ENCODE data around the gene EFCAB6.

EFCAB6 gene

GRCh38 chr22:43528601-43529360, 283.3 kb downstream of the EFCAB6 start:
- DNase-seq (ENCODE audit: low read depth in 2 of 2) = no peak

DNA sequence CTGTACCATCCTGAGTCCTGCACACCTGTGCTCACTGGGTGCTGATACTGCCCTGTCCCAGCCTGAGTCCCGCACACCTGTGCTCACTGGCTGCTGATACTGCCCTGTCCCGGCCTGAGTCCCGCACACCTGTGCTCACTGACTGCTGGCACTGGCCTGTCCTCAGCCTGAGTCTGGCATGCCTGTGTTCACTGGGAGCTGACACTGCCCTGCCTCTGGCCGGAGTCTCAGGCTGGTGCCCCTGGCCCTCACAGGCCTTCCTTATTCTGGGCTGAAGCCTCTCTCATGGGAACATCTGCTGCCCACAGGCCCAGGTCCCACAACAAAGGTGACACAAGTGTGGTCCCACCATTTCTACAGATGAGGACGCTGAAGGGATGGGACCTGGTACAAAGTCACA, 285.2 kb downstream of the EFCAB6 start:
- no peak for DNase-seq (ENCODE audit: low read depth in 2 of 2)

DNA sequence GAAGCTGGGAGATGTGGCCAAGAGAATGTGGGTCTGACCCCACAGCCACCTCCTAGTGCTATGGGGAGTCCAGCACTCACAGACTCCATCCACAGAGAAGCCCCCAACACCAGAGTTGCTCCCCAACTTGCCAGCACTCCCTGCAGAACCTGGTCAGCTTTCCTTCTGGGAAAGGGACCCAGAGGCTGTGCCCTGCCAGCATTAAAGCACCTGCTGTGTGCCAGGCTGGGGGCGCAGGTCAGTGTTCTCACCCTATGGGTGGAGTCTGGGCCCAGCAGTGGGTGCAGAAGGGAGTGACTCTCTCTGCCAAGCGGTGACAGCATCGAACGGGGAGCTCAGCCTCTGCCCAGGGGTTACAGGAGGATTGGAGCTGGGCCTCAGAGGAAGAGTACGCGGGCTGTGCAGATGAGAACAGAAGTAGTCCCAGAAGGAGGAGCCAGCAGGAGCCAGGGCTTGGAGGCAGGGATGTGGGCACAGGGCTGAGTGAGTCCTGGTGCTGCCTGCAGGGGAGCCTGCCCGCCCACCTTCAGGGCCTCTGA, 285.9 kb downstream of the EFCAB6 start:
- no peak for DNase-seq (ENCODE audit: low read depth in 2 of 2)

GRCh38 chr22:43521716-43522115, 290.4 kb downstream of the EFCAB6 start:
- no peak for DNase-seq (ENCODE audit: low read depth in 2 of 2)

GRCh38 chr22:43520632-43521039, 291.5 kb downstream of the EFCAB6 start:
- no peak for DNase-seq (ENCODE audit: low read depth in 2 of 2)

DNA sequence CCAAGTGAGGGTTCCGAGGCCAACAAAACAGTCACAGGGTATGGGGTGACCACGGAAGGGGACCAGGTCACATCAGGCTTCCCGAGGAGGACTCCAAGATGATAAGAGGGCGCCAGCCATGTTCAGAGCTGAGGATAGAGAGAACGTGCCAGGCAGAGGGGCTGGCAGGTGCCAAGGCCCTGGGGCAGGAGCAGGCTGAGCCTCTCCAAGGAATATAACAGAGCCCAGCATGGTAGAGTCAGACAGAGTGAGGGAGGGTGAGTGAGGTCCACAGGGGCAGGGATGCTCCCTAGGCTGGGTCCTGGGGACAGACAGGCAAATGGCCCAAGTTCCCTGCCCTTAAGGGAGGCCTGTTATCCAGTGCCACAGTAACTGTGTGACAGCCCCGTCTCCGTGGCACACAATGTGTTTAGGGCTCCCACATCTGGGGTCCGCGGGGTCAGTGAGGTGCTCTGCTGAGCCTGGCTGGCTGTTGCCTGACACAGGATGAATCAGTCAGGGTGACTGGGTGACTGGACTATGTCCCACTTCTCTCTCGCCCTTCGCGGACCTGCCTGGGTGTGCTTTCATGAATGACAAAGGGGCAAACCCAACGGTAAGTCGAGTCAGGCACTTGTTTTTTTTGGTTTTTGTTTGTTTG, 295.0 kb downstream of the EFCAB6 start:
- no peak for DNase-seq (ENCODE audit: low read depth in 2 of 2)

DNA sequence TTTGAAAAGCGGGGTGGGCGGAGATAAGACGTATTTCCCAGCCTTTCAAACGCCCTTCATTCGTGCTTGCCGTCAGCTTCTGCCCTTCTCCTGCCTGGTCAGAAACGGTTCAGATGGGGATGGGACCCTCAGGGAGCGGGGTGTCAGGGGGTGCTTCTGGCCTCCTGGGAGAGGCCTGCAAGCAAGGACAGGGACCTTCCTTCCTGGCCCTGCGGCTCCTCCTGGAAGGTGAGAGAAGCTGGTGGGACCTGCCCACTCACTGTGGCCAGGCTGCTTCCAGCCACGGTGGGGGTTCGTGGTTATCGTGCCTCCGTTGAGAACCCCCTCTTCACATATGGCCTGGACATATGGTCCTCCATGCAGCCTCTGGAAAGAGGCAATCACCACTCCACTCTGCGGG, 295.7 kb downstream of the EFCAB6 start:
- no peak for DNase-seq (ENCODE audit: low read depth in 2 of 2)

DNA sequence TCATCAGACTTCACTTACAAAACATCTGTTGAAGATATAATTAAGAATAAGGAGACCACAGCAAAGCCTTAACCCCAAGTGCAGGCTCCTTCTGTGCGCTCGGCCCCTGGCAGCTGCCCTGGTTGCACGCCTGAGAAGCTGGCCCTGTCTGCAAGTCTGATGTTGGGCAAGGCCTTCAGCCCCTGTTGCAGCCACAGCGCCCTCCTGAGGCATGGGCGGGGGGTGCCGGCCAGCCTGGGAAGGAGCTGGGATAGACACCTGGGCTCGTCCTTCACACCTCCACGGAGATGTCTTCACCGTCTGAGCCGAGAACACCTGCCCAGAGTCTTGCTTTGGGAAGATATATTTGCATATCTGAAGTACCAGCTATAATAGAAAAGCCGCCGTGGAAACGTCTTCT, 296.2 kb downstream of the EFCAB6 start:
- no peak for DNase-seq (ENCODE audit: low read depth in 2 of 2)

DNA sequence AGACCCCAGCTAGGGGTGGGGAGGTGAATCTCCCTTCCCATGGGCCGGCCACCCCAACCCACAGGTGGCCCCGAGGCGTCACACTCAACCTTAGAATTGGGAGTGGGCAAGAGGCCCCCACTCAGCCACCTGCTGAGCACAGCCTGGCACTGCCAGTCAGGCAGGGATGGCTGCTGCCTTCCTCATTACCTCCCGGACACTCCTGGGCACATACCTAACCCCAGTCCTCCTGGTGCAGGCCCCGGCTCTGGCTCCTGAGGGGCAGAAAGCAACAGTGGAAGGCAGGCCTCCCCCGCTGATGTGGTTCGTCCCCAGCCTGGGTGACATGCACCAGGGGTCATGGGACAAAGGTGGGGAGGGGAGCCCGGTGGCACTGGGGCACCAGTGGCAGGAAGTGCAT, 296.7 kb downstream of the EFCAB6 start:
- DNase-seq (ENCODE audit: low read depth in 2 of 2) = no peak

DNA sequence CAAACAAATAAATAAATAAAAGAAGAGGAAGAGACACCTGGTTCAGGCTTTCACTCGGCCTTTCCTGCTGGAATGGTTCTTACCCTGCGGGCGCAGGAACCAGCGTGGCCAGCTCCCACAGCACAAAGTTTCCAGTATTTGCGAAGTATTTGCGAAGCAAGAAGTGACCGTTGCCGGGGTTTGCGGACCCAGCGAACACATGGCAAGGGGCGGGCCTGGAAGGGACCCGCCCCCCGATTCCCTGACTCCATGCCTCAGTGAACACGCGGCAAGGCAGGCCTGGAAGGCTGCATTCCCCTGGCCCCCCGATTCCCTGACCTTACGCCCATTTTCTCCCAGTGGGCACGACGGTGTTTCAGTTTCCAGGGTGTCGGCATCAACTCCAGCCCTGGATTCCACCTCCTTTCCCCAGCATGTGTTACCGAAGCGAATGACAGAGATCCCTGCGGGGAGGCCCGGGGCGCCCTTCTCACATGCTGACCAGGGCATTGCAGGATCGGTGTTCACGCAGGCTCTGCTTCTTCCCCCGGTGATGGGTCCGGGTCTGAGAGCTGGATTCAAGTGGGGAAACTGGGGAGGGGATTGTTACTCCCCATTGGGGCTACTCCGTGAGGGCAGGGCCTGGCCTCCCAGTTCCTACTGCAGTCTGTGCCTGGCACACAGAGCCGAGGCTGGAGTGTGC, 297.5 kb downstream of the EFCAB6 start:
- DNase-seq (ENCODE audit: low read depth in 2 of 2) = no peak

- no peak for DNase-seq (ENCODE audit: low read depth in 2 of 2)
Observed at GRCh38 chr22:43512279-43512678, 299.8 kb downstream of the EFCAB6 start.

DNA sequence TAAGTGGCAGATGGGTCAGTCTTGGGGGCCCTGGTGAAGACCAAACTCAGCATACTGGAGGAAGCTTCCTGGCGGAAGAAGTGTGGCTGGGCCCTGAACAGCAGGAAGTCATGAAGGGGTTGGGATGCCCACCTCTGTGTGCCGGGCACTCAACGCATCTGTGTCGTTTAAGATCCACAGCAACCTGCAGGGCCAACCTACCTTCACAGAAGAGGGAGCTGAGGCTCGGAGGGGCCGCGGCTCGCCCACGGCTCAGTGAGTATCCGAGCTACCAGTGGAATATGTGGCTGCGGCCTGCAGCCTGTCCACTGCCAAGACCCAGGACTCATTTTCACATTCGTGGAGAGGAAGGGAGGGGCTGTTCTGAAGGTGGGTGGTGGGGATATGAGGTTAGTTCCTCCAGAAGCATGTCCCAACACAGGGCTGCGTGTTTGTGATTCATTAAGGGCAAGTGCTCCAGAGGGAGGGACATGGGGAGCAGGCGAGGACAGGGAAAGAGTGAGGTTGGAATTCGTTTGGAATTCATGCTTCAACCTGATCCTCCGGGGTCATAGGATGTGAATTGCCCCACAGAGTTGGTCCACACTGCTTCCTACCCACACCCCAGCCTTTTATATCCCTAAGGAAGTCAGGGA, 300.7 kb downstream of the EFCAB6 start:
- no peak for DNase-seq (ENCODE audit: low read depth in 2 of 2)

DNA sequence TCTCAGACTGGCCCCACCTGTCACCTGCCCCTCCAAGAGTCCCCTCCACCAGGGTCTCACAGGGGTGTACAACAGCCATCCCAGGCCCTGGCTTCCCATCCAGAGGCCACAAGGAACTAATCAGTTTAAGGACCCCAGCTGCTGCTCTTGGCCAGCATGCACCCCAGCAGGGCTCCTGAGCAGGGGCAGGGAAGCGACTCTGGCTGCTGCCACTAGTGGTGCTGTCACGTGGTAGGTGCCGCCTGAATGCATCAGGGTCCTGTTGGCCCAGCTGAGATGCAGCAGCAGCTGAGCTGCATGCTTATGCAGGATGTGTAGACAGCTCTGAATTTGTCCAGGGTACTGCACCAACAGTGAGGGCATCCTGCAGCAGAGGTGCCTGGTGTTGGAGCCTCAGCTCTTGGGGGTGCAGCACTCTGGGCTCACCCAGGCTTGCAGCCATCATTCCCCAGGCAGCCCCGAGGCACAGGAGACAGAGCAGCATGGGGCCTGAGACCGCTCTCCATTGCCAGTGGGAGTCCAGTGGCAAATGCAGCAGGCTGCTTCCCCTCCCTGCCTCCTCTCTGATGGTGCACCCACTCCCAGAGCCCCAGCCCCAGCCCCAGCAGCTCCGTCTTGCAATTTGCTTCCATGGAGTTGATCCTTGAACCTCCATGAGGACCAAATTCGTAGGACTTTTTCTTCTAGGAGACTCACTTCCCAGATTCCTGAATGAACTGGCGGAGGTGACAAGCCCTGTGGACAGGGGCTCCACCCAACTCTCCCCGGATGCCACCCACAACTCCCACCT, 301.6 kb downstream of the EFCAB6 start:
- no peak for DNase-seq (ENCODE audit: low read depth in 2 of 2)

GRCh38 chr22:43509337-43509736, 302.8 kb downstream of the EFCAB6 start:
- no peak for DNase-seq (ENCODE audit: low read depth in 2 of 2)

GRCh38 chr22:43508489-43508888, 303.6 kb downstream of the EFCAB6 start:
- DNase-seq (ENCODE audit: low read depth in 2 of 2) = no peak

DNA sequence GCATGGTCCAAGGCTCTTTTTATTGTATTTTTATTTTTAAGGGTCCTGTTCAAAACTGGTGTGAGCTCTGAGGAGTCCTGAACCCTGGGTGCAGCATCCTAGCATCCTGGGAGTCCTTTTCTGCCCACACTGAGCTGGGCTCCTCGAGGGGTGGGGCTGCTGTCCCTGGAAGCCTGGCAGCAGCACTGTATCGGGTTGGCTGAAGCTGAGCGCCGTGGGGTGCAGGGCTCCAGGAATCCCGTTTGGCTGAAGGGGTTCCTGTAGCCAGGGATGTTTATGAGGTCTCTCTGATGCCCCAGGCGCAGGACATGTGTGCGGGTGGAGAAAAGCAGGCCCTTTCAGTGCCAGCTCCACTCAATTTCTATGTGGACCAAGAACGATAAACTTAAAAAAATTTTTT, 304.9 kb downstream of the EFCAB6 start:
- no peak for DNase-seq (ENCODE audit: low read depth in 2 of 2)

GRCh38 chr22:43506487-43506886, 305.6 kb downstream of the EFCAB6 start:
- no peak for DNase-seq (ENCODE audit: low read depth in 2 of 2)

- DNase-seq (ENCODE audit: low read depth in 2 of 2) = no peak
Observed at GRCh38 chr22:43505896-43506295, 306.2 kb downstream of the EFCAB6 start.

GRCh38 chr22:43505423-43505822, 306.7 kb downstream of the EFCAB6 start:
- no peak for DNase-seq (ENCODE audit: low read depth in 2 of 2)

- no peak for DNase-seq (ENCODE audit: low read depth in 2 of 2)
Observed at GRCh38 chr22:43504666-43505261, 307.3 kb downstream of the EFCAB6 start.

DNA sequence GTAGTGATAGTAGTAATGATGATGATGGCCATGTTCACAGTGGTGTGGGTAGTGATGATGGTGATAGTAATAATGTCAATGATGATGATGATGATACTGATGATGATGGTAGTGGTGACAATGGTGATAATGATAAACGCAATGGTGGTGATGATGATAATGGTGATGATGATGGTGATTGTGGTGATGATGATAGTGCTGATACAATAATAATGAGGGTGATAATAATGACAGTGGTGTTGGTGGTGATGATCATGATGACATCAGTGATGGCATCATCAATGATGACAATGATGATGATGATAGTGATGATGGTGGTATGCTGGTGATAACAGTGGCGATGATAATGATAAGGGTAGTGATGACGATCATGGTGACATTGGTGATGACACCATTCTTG, 308.0 kb downstream of the EFCAB6 start:
- DNase-seq (ENCODE audit: low read depth in 2 of 2) = no peak

Measured in stimulated activated CD4-positive, alpha-beta T cell treated with anti-CD3 and anti-CD28 coated beads, Interleukin-1b, Interleukin-23, amount 100 ng/mL, for 1 hour (primary cell).